SHP77 (cell line): ENCODE results near the gene TAS2R41.

Experiments
- DNase-seq, 2 experiments: peaks; one replicate each; lab custom pipeline; 2025; lab: John Stamatoyannopoulos, UW

TAS2R41 gene

GRCh38 chr7:143477501-143478150 lies at the start of gene TAS2R41:
Gene TAS2R41, plus strand, starts transcription at chr7:143477873. Its CDS starts 0 bp downstream, at chr7:143477873.
- no peak for DNase-seq

GRCh38 chr7:143429770-143430698 lies 47.6 kb upstream of the TAS2R41 start:
- DNase-seq, result no peak

GRCh38 chr7:143431109-143431508 lies 46.6 kb upstream of the TAS2R41 start:
- no peak for DNase-seq

- DNase-seq, result no peak
Measured at GRCh38 chr7:143433759-143434158, 43.9 kb upstream of the TAS2R41 start.

- DNase-seq, result no peak
Measured at GRCh38 chr7:143434660-143435059, 43.0 kb upstream of the TAS2R41 start.

- no peak for DNase-seq
Measured at GRCh38 chr7:143435266-143435665, 42.4 kb upstream of the TAS2R41 start.

GRCh38 chr7:143436325-143436946 lies 41.2 kb upstream of the TAS2R41 start:
- no peak for DNase-seq

- no peak for DNase-seq
Measured at GRCh38 chr7:143437578-143437977, 40.1 kb upstream of the TAS2R41 start.

GRCh38 chr7:143439866-143440265 lies 37.8 kb upstream of the TAS2R41 start:
- no peak for DNase-seq

- DNase-seq, result no peak
Measured at GRCh38 chr7:143443153-143443552, 34.5 kb upstream of the TAS2R41 start, which contains the start of gene TAS2R60. Gene TAS2R60, plus strand, starts transcription at chr7:143443453. Its CDS starts 0 bp downstream, at chr7:143443453.

- DNase-seq, result no peak
Measured at GRCh38 chr7:143444063-143444782, 33.5 kb upstream of the TAS2R41 start.

GRCh38 chr7:143444785-143445184 lies 32.9 kb upstream of the TAS2R41 start:
- no peak for DNase-seq

- DNase-seq, result no peak
Measured at GRCh38 chr7:143447466-143447865, 30.2 kb upstream of the TAS2R41 start.

GRCh38 chr7:143448429-143448828 lies 29.2 kb upstream of the TAS2R41 start:
- DNase-seq, result no peak

GRCh38 chr7:143449793-143450192 lies 27.9 kb upstream of the TAS2R41 start:
- DNase-seq, result no peak

GRCh38 chr7:143451122-143451521 lies 26.6 kb upstream of the TAS2R41 start:
- no peak for DNase-seq

- DNase-seq, result no peak
Measured at GRCh38 chr7:143451746-143452145, 25.9 kb upstream of the TAS2R41 start.

- no peak for DNase-seq
Measured at GRCh38 chr7:143452495-143452894, 25.2 kb upstream of the TAS2R41 start.

GRCh38 chr7:143454091-143454680 lies 23.5 kb upstream of the TAS2R41 start:
- no peak for DNase-seq

GRCh38 chr7:143455491-143455890 lies 22.2 kb upstream of the TAS2R41 start:
- no peak for DNase-seq

GRCh38 chr7:143455942-143456341 lies 21.7 kb upstream of the TAS2R41 start:
- no peak for DNase-seq
